ENCODE results near the gene SON.
"Not testable (repeated sequence)": the region's sequence is repeated elsewhere in the genome, so short reads cannot be mapped to it uniquely, and the experiment has no call there.

SON gene

GRCh38 chr21:33578959-33579542 lies 36.2 kb downstream of the SON start:
- DNase-seq, result no peak

DNA sequence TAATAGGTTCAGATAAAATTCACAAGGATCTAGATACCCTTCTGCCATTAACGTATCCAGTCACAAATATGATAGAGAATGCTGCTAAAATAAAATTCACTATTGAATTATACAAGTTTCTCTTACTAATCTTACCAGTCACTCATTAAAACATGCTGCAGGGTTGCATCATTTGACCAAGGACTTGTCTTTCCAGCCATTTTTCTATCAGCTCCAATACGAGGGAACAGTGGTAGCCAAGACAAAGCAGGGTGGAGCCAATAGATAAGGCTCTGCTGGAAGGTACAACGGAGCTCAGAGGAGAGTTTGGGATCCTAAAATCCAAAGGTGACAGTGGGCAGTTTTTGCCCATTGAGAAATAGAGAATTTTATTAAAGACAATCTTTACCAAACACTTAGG lies 41.6 kb downstream of the SON start:
- no peak for DNase-seq

DNA sequence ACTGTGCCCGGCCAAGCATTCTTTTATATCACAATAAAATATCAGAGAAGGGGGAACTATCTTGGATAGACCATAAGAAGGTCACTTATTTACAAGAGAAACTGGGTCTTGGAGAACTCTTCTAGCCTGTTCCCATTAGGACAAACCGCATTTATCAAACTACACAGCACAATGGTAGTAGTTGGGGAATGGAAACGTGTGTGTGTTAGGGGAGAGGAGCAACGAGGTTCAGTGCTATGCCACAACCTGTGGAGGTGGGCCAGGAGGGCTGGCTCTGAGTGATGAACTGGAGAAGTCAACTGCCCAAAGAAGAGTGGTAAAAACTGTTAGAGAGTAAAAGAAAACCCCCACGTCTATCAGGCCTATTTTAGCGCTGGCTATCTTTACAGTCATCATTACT lies 44.1 kb downstream of the SON start:
- DNase-seq, result no peak

- DNase-seq, result peak; percentile 69
Measured at GRCh38 chr21:33587792-33588484, 45.1 kb downstream of the SON start.

DNA sequence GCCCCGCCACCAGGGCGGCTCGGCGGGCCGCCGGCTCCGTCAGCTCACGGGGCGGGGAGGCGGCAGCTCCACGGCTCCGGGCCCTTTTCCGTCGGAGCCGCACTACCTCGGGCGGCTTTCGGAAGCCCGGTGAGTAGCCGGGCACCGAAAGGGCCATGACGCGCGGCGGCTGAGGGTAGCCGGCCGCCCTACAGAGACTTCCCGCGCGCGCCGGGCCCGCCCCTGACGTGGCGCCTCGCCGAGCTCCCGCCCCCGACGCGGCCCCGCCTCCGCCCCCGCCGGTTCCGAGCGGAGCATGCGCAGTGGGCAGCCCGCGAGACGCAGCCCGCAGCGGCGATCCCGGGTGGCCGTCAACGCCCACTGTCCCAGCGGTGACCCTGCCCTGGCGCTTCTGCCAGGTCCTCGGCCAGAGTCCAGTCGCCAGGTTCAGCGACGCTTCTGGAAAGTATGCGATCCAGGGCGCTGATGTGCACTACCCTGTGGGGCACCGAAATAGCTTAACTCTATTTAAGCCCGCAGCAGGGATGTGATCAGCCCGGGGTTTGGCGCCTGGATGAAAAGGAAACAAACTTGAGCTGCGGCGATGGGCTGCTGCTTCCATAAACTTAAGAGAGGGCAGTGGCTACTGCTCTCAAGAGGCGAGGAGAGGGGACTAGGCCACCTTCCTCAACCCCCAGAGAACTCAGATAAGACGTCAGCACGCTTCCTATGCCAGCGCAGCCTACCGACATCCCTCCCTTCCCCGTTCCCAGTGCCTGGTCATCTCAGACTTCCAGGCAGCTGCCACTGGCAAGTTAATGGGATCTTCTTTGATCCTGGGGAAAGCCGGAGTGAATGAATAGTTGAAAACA lies 45.9 kb downstream of the SON start, which contains the start of gene DONSON:
DONSON (minus strand) TSS at position 200 of the 851 bp plus-strand sequence; CDS start at position 157, 43 bp downstream.
- DNase-seq, result peak; percentile 94

DNA sequence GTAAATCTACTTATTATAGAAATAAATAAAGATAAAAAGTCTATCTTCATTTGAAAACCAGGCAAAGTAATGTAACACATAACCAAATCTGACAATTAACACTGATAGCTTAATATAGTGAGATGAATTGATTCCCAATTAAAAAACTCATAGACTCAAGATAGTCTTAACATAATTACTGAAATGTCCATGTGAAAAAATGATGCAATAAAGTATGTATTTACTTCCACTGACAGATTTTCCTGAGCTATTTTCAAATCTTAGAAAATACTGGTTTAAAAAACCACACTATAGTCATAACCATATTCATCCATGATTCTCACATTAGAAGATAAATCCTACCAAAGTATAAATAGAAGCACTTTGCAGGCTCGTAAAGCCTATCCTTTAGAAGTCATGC lies 55.2 kb downstream of the SON start:
- no peak for DNase-seq

DNA sequence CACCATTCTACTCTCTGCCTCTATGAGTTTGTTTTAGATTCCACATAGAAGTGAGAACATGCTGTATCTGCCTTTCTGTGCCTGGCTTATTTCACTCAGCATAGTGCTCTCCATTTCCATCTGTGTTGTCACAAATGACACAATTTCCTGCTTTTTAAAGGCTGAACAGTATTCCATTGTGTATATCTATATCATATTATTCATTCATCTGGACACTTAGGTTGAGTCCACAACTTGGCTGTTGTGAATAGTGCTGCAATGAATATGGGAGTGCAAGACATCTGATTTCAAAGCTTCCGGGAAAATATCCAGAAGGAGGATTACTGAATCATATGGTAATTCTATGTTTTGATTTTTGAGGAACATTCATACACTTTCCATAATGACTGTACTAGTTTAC lies 65.7 kb downstream of the SON start:
- no peak for DNase-seq

DNA sequence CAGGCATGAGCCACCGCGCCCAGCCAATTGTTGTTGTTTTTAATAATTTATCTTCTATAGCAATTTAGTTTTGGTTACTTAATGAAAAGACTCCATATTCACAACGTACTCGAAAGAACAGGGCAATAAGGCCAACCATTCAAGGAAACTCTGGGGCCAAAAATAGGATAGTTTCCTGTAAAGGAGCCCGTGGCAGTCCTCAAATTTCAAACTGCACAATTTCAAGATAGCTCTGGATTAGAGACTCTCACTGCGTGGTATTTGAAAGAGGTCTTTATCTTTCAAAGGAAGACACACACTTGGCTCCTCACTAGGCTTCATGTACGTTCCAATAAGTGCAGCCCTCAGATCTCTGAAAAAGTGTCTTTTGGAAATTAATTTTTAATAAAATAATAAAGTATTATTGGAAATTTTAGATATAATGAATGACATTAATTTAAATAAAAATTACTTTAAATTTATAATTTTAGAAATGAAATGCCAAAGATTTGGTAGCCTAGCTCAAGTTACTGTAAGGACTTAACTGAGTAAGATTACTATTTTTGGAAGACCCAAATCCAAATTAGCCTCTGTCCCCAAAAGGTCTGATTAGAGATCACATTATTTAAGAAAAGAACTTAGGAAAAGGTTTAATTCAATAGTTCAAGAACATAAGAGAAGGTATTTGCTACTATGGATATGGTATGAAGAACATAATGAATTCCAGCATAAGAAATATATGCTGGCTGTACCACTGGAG lies 68.3 kb downstream of the SON start:
- no peak for DNase-seq

GRCh38 chr21:33617565-33617964 lies 74.7 kb downstream of the SON start:
- not testable (repeated sequence) for DNase-seq

GRCh38 chr21:33618407-33618806 lies 75.6 kb downstream of the SON start:
- DNase-seq, result no peak

DNA sequence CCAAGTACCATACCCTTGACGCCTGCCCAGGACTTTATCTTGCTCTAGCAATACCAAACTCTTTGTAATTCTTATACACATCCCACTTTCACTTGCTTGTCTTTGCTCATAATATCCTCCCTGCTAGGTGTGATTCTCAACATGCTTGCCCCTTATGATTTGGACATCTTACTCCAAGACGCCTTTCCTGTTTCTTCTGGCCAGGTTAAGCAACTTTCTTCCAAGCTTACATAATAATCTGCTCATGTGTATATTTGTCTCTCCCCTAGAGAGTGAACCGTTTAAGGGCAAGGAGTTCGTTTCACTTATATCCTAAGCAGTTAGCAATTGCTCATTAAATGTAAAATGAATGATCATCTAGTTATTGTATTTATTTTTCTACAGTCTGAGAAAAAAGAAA lies 76.9 kb downstream of the SON start:
- no peak for DNase-seq

DNA sequence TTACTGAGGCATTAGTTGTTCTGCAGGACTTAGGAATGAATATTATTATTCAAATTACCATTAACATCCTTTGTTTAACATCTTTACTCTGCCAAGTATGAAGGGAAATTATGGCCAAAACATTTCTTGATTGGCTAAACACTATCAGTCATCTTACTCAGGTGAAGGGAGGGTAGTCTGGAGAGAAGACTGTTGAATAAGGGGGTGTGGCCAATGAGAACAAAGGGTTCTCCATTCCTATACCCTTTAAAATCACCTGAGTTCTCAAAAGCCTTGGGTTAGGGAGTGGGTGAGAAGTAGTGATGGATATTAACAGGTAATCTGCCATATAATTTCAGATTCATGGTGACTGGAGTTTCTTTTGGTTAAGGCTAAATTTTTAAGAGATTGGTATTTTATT lies 79.4 kb downstream of the SON start:
- DNase-seq, result no peak

GRCh38 chr21:33626151-33626550 lies 83.3 kb downstream of the SON start:
- DNase-seq, result not testable (repeated sequence)
